ENCODE measurements around the gene SF3B5.

- TF ChIP-seq GATA2 (IDR thresholded peaks at IDR 0.05; ENCODE audit: low read depth, low read length) (no peak), GATA3 (IDR thresholded peaks at IDR 0.05; ENCODE audit: low read depth, low read length) (no peak)
Observed at GRCh38 chr6:144095134-144096002, at the start of gene SF3B5.
